Loucy (cell line): ENCODE results near the gene UBE2J2.

Experiments
- H2AFZ ChIP-seq: fragments of 200-600 bp; sonication (generic); 2 replicates; pipeline ENCODE4 v1.6.0; 2016; ENCODE audit warnings: antibody characterized with exemption, mild to moderate bottlenecking, low read length, moderate library complexity
- H3F3A ChIP-seq: fragments of 200-600 bp; 2 replicates; pipeline ENCODE4 v1.6.0; 2016; ENCODE audit warnings: antibody characterized with exemption, low read depth, mild to moderate bottlenecking
- H3K27me3 ChIP-seq: fragments of 200-600 bp; sonication (generic); 2 replicates; pipeline ENCODE4 v1.6.1; 2014; ENCODE audit warnings: low read length, mild to moderate bottlenecking; ENCODE audit not compliant: insufficient read depth, poor library complexity, severe bottlenecking
- H3K36me3 ChIP-seq: fragments of 200-600 bp; sonication (generic); 2 replicates; pipeline ENCODE4 v1.6.1; 2016; ENCODE audit warnings: low read length; ENCODE audit not compliant: insufficient read depth
- H3K4me1 ChIP-seq: fragments of 200-600 bp; sonication (generic); 2 replicates; pipeline ENCODE4 v1.5.1; 2014; ENCODE audit warnings: low read length, mild to moderate bottlenecking; ENCODE audit not compliant: insufficient read depth, poor library complexity, severe bottlenecking
- H3K4me2 ChIP-seq: fragments of 200-600 bp; sonication (generic); 2 replicates; pipeline ENCODE4 v1.6.0; 2014; ENCODE audit warnings: antibody characterized with exemption, low read length, low read depth, mild to moderate bottlenecking; ENCODE audit not compliant: poor library complexity, severe bottlenecking
- H3K4me3 ChIP-seq: fragments of 200-600 bp; sonication (generic); 2 replicates; pipeline ENCODE4 v1.5.1; 2014; ENCODE audit warnings: low read length, mild to moderate bottlenecking, mixed read lengths; ENCODE audit not compliant: poor library complexity, severe bottlenecking
- H3K79me2 ChIP-seq: fragments of 200-600 bp; sonication (generic); 2 replicates; pipeline ENCODE4 v1.6.1; 2014; ENCODE audit warnings: low read length; ENCODE audit not compliant: insufficient read depth
- H3K9ac ChIP-seq: fragments of 200-600 bp; sonication (generic); 2 replicates; pipeline ENCODE4 v1.6.0; 2014; ENCODE audit warnings: mild to moderate bottlenecking, low read depth, low read length, moderate library complexity; ENCODE audit not compliant: poor library complexity, severe bottlenecking
- H3K9me2 ChIP-seq: fragments of 200-600 bp; sonication (generic); replicated peaks from 2 replicates; pipeline ENCODE4 v1.6.1; 2016; ENCODE audit warnings: low read depth, low read length, mixed read lengths
- H3K9me3 ChIP-seq: fragments of 200-600 bp; sonication (generic); 2 replicates; pipeline ENCODE4 v1.6.1; 2014; ENCODE audit warnings: mild to moderate bottlenecking, antibody characterized with exemption, low read length, low read depth; ENCODE audit not compliant: insufficient read depth
- H4K20me1 ChIP-seq: fragments of 200-600 bp; sonication (generic); 2 replicates; pipeline ENCODE4 v1.6.0; 2014; ENCODE audit warnings: antibody characterized with exemption, low read length, mild to moderate bottlenecking; ENCODE audit not compliant: insufficient read depth, poor library complexity, severe bottlenecking
- EZH2phosphoT487 ChIP-seq: fragments of 200-600 bp; IDR thresholded peaks from 2 replicates; pipeline ENCODE4 v1.6.1; 2018; ENCODE audit warnings: antibody characterized with exemption, mild to moderate bottlenecking, moderate library complexity, borderline replicate concordance
- TF ChIP-seq, protein P1 (sequence below): fragments of 200-600 bp; sonication (generic); conservative IDR thresholded peaks from 2 replicates; pipeline ENCODE4 v1.5.1; 2014; ENCODE audit warnings: mild to moderate bottlenecking, antibody characterized with exemption, low read length

The UBE2J2 gene

GRCh38 chr1:1240348-1240732, 33.3 kb downstream of the UBE2J2 start:
- H3K27me3 ChIP-seq = no peaks in the 10 kb centered on the region
- no peak overlapping the region for H3K4me3 ChIP-seq
- no peak overlapping the region for H3K4me2 ChIP-seq
- 0 out of 2 replicates have a peak, but pooled peaks cover under 1% of the 10 kb centered on the region for H3K79me2 ChIP-seq
- no peaks in the 10 kb centered on the region for H3F3A ChIP-seq
- H2AFZ ChIP-seq = no peak overlapping the region
- no peaks in the 10 kb centered on the region for H3K9me3 ChIP-seq
- H3K36me3 ChIP-seq = no peaks in the 10 kb centered on the region
- H4K20me1 ChIP-seq = no peaks in the 10 kb centered on the region
- no peak for TF ChIP-seq EZH2phosphoT487
- TF ChIP-seq, protein P1, sequence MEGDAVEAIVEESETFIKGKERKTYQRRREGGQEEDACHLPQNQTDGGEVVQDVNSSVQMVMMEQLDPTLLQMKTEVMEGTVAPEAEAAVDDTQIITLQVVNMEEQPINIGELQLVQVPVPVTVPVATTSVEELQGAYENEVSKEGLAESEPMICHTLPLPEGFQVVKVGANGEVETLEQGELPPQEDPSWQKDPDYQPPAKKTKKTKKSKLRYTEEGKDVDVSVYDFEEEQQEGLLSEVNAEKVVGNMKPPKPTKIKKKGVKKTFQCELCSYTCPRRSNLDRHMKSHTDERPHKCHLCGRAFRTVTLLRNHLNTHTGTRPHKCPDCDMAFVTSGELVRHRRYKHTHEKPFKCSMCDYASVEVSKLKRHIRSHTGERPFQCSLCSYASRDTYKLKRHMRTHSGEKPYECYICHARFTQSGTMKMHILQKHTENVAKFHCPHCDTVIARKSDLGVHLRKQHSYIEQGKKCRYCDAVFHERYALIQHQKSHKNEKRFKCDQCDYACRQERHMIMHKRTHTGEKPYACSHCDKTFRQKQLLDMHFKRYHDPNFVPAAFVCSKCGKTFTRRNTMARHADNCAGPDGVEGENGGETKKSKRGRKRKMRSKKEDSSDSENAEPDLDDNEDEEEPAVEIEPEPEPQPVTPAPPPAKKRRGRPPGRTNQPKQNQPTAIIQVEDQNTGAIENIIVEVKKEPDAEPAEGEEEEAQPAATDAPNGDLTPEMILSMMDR = no peak
- no peaks in the 10 kb centered on the region for H3K4me1 ChIP-seq
- H3K9me2 ChIP-seq = no peaks in the 10 kb centered on the region
- no peak overlapping the region for H3K9ac ChIP-seq

DNA sequence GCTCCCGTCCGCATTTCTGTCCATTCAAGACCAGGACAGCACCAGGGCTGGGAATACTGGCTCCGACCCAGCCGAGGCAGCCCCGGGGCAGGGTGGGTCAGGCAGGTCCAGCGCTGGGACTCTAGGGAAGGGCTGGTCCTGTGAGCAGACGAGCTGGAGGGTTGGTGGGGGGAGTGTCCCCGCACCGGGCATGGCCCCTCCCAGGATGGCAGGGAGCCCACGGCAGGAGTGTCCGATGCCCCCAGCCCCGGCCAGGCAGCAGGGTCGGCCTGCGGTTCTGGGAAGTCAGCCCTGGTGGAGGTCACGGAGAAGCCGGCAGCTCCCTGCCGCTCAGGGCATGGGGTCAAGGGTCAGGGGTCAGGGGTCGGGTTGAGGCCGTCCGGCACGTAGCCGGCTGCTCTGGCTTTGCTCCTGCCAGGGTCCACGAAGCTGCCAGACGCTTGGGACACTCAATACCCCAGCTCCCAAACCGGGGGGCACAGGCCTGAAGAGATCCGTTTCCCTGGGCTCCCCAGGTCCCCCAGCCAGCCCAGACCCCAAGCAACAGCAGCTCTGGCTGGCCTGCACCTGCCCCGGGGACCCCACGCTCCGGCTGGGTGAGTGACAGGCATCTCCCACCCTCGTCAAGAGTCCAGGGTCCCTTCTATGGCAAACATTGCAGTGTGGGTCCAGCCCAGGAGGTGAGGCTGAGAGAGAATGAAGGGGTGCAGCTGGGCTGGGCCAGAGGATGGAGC, 33.9 kb downstream of the UBE2J2 start:
- no peak overlapping the region for H2AFZ ChIP-seq
- H3K27me3 ChIP-seq = no peaks in the 10 kb centered on the region
- H3K4me2 ChIP-seq = no peak overlapping the region
- H3K9ac ChIP-seq = no peak overlapping the region
- no peaks in the 10 kb centered on the region for H3F3A ChIP-seq
- no peaks in the 10 kb centered on the region for H3K4me1 ChIP-seq
- H3K36me3 ChIP-seq = no peaks in the 10 kb centered on the region
- H3K9me3 ChIP-seq = no peaks in the 10 kb centered on the region
- TF ChIP-seq, protein P1 = no peak
- TF ChIP-seq EZH2phosphoT487 = no peak
- H4K20me1 ChIP-seq = peaks cover 3% of the 10 kb centered on the region
- H3K4me3 ChIP-seq = no peak overlapping the region
- H3K79me2 ChIP-seq = peaks cover 6% of the 10 kb centered on the region; the same call in 1 of the 2 replicates
- no peaks in the 10 kb centered on the region for H3K9me2 ChIP-seq

DNA sequence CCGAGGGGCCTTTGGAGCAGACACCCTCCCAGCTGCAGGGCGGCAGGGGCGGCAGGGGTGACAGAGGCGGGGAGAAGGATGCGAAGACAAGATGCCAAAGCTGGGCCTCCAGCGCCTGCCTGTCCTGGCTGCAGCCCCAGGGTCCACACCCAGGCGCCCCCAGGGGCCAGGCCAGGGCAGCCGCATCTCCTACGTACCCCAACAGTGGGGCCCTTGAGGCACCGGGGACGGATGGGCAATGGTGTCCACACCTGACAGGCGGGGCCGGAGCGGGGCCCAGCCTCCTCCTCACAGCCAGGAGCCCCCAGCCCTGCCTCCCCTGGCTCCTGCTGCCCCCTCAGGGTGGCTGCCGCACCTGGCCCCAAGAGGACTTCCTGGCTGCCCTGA, 34.4 kb downstream of the UBE2J2 start:
- Histone ChIP-seq H3K36me3 (no peaks in the 10 kb centered on the region), H2AFZ (no peak overlapping the region), H3K9ac (no peak overlapping the region), H3K4me3 (no peak overlapping the region), H3K4me2 (no peak overlapping the region), H3K4me1 (no peaks in the 10 kb centered on the region), H3K9me2 (no peaks in the 10 kb centered on the region), H3K9me3 (no peaks in the 10 kb centered on the region), H3K79me2 (peaks cover 11% of the 10 kb centered on the region; the same call in 1 of the 2 replicates), H3K27me3 (no peaks in the 10 kb centered on the region), H3F3A (no peaks in the 10 kb centered on the region), H4K20me1 (peaks cover 3% of the 10 kb centered on the region)
- no peak for TF ChIP-seq EZH2phosphoT487
- TF ChIP-seq, protein P1 = no peak
